GM18861 (cell line): Measurements from ENCODE around the gene GEN1.
A peak's percentile ranks its signal among the peaks of the same experiment; 100 is the strongest.

ENCODE experiments used
- ATAC-seq: cut with Tn5 transposase; IDR thresholded peaks from one replicate; pipeline ENCODE4 v1.9.1; 2021; ENCODE audit not compliant: unreplicated experiment

Gene GEN1

DNA sequence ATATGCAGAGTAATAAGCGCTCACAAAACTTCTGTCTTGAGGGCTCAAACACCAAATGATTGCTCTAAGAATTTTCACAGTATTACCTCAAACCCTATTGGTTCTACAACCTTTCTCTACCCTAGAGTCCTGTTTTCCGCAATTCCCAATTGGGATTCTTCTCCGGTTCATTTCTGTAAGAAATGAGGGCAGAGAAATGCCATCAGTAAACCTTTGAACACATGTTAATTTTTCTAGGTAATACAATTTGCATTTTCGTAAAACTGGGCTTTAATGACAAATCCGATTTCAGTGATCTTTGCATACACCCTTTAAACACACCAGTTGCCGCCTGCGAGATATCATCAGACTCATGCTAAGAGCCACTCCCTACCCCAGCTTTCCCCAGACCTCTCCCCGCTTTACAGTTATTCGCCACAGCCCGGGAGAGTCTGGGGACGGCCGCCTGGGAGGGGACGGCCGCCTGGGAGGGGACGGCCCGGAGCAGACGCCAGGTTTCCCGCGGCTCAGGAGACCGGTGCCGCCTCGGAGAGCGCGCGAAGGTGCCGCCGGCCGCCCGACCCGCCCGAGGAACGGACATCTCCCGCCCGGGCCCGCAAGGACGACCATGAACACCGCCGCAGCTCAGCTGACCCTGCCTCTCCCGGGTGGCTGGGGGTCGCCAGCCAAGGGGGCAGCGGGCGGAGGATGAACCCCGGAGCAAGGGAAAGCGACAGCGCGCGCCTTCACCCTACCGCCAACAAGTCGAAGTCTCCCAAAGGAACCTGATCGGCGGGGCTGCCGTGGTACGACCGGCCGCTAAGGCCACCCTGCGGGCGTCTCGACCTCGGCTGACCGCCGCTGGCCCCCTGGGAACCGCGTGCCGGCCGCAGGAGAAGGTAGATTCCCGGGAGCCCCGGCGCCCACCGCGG is 791 bp upstream of the GEN1 start:
- peak; percentile 29 for ATAC-seq

DNA sequence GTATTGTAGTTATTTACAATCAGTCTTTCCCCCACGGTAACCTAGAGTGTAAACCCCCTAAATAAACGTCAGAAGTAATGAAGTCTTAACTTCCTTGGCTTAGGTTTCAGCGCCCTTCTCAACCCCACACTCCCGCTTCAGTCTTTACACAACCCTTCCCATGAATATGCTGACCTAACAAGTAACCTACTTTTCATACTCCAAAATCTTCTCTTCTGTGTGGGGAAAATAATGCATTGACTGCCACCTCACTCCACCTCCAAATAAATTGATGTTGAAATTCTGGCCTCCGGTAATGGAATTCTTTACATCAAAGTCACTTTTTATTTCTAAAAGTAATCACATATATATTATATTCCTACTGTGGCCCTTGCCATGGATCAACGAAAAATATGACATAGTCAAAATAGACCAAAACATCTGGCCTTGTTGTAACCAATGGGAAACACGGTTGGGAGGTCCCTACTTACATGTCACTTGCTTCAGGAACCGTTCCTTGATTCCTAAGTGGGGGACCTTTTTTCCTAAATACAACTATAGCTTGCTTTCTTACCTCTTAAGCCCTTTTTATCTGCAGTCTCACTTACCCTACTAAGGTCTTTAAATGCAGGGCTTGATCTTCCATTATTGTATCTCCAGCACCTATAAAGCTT is 961 bp downstream of the GEN1 start:
- no peak for ATAC-seq

DNA sequence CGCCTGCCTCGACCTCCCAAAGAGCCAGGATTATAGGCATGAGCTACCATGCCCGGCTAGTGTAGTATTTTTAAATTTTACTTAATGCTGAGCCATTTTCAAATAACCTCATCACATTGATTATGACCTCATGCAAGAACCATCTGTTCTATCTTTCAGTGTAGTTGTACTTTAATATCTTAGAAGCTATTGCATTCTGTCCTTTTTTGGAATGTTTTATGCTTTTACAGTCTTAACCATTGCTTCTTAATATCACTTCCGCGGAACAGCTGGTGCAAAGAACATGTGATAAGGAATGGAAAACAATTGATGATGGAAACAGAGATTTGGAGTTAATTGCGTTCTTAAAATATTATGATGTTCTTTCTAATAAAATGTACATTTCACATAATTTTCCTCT is 2.7 kb downstream of the GEN1 start:
- no peak for ATAC-seq

DNA sequence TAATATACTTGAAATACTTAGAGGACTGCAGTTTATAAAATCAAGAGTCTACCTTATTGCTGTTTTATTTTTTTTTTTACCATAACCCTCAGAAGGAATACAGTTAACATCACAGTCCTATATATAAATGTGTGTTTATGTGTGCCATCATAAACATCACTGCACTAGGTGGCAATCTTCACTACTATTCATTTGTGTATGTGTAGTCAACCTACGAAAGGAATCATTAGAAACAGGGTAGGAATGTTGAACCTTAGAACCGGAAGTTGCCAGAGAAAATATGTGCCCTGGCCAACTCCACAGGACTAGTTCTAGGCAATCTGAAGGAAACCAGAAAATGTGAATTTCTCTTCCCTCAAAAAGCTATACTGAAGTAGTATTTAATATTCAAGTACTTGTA is 3.4 kb downstream of the GEN1 start:
- ATAC-seq: no peak

DNA sequence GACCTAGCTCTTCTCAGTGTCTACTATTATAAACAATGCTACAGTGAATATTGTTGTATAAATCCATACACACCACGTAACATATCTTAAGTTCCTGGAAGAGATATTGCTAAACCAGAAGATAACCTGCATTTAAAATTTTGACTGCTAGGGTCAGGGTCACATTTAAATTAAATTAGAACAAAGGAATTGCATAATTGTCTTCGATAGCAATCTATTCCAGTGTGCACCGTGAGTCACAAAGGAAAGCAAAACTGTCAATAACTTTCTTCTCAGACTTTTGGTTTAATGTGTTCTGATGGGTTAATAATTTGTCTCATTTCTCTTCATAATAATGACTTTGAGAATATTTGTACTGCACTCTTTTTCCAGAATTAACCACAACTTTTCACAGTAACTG is 4.2 kb downstream of the GEN1 start:
- no peak for ATAC-seq

DNA sequence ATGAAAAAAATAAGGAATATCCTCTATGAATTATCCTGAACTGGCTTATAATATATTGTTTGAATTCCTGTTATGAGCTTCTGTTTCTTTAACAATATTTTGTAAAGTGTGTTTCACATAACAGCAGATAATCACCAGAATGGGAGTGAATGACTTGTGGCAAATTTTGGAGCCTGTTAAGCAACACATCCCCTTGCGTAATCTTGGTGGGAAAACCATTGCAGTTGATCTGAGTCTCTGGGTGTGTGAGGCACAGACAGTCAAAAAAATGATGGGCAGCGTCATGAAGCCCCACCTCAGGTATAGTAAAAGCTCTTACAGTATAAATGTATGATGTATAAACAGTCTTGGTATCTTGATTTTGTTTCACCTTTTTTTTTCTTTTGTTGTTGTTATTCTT is 5.9 kb downstream of the GEN1 start:
- ATAC-seq: no peak

DNA sequence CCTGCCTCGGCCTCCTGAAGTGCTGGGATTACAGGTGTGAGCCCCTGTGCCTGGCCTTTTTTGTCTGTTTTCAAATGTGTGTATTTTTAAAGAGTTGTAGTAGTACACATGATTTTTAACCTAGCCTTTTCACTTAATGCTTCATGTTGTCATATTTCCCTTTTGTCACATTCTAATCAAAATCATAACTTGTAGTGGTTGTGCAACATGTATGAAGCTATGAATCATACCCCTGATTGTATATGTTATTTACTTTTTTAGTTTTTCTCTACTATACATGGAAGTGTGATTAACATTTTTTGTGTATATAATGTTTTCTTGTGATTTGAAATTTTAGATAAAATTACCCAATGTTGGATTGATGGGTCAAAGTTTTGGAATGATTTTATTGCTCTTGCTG is 8.5 kb downstream of the GEN1 start:
- no peak for ATAC-seq

DNA sequence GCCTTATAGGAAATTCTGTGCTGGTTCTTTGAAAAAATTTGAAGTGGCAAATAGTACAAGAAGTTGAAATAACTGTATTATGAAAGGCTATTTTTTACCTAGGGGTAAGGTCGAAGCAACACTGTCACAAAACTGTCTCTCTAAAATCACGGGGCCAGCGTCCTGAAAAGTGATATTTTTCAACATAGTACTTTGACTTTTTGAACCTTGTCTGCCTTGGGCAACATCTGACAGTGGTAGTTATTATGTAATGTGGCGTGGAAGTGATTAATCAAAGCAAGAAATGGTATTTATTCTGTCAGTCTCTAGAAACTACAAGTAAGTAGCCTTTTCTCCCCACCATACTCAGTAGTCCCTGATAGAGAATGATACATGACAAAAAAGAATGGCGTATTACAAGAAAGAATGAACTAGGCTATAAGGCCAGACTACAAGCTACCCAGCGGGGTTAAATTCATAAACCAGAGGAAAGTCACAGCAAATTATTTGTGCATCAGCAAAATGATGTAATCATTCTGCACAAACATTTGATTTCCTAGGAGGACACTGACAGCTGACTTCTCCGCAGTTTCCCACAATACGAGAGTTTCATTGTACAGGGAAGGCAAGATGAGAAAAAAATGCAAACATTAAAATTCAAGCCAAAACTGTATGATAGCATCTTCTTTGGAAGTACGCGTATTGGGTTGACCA is 9.8 kb downstream of the GEN1 start:
- no peak for ATAC-seq

DNA sequence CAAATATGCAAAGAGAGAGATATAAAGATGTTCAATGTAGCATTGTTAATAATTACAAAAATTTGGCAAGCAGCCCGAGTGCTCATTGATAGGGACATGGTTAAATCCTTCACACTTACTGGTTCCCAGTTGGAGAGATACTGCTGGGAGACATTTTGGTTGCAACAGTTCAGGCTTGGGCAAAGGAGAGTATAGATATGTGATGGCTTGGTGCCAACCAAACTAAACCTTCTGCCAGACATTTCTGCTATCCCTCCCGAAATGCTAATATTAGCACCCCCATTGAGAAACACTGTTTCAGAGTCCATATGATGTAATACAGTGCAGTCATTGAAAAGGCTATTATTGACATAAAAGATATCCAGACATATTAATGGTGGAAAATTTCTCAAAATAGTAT is 11.5 kb downstream of the GEN1 start:
- no peak for ATAC-seq

DNA sequence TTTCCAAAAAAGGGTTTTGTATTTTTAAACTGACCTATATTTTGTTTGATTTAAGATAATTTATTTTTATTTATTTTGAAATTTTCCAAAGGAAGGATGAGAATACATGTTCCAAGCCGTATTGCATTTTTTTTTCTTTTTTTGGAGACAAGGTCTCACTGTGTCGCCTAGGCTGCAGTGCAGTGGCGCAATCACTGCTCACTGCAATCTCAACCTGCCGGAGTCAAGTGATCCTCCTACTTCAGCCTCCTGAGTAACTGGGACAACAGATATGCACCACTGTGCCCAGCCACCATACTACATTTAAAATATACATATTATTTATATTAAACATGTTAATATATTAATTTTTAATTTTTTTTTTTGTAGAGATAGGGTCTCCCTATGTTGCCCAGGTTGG is 15.0 kb downstream of the GEN1 start:
- no peak for ATAC-seq

DNA sequence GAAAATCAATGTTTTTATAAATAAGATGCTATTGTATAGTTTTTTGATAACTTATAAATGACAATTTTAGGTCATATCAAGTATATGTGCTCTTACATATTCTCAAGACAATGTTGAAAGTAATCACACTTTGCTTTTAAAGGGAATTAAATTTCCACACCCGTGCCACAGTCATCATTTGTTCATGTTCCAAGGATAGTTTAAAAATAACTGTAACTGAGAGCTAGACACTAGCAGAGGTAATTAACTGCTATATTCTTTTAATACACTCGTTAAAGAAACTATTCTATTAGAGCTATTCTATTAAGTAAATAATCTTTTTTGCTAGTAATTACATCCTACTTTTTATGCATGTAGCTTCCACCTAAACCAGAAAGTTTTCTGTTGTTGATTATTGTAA is 18.0 kb downstream of the GEN1 start:
- ATAC-seq: no peak

DNA sequence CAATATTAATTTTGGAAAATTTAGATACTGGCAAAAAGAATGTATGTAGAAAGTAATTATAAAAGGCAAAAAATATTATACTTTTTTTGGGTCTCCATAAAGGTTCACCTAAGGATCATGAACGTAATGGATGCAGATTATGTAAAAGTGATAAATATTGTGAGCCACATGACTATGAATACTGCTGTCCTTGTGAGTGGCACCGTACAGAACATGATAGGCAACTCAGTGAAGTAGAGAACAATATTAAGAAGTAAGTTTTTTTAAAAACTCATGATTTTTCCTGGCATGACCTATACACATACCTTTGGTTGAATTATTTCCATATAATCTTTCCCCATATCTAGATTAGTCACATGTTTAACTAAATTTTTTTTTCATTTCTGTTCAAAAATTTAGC is 18.6 kb downstream of the GEN1 start:
- no peak for ATAC-seq

DNA sequence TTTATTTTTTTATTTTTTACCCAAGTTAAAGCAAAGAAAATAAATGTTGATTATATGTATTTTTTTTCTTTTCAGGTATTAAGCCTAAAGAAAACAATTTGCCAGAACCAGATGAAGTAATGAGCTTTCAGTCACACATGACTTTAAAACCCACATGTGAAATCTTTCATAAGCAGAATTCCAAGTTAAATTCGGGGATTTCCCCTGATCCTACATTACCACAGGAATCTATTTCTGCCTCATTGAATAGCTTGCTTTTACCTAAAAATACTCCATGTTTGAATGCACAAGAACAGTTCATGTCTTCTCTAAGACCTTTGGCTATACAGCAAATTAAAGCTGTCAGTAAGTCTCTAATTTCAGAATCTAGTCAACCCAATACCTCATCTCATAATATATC is 26.6 kb downstream of the GEN1 start:
- ATAC-seq: no peak

DNA sequence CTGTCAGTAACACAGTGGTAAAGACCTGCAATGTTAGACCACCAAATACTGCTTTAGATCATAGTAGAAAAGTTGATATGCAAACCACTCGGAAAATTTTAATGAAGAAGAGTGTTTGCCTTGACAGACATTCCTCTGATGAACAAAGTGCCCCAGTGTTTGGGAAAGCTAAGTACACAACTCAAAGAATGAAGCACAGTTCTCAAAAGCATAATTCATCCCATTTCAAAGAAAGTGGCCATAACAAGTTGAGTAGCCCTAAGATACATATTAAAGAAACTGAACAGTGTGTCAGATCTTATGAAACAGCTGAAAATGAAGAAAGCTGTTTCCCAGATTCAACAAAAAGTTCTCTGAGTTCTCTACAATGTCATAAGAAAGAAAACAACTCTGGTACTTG is 27.5 kb downstream of the GEN1 start:
- ATAC-seq: no peak

DNA sequence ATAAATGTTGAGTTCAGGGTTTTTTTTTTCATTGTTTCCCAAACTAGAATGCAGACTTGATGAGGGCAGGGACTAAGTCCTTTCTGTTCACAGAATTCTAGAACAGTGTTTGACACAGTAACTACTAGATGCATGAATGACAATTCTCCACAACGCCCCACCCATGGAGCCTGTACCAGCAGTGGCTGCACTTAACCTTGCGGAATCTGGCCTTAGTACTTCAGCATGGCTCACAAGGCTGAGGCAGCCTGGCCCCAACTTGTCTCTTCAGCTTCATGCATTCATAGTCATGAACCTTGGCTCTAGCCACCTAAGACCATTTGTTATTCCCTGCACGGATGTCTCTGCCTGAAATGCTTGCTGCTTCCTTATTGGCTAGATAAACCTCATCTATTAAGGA is 32.8 kb downstream of the GEN1 start:
- ATAC-seq: no peak

DNA sequence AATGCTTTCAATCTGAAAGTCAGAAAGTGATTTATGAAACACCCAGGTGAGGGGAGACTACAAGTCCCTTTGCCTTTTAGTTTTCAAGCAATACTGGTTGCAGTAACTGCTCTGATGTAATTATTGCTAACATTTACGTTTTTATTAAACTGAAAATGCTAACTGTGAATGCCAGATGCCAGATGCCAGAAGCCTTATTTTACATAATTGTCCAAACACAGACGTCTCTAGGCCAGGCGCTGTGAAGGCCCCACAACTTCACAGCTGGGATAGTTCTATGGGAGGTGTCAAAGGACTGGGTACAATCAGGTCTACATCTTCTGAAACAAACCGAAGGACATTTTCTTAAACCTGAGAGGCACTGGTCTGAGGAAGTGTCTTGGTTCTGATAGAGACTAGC is 34.8 kb downstream of the GEN1 start:
- ATAC-seq: no peak

DNA sequence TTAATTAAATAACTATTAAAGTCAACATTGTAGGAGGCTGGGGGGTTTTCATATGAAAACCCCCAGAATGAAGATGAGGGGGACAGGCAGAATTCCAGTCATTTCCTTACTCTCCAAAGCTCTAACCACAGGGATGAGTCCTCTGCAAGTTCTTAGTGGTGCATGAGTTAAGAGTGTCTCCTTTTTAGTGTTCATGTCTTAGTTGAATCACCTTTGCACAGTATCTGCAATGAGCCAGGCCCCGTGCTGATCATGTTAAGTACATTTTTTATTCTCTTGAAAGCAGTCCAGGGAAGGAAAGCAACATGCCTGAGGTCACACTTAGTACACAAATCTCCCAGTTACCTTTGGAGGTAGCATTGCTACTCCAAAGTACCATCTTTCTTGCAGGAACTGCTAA is 36.6 kb downstream of the GEN1 start:
- ATAC-seq: no peak

DNA sequence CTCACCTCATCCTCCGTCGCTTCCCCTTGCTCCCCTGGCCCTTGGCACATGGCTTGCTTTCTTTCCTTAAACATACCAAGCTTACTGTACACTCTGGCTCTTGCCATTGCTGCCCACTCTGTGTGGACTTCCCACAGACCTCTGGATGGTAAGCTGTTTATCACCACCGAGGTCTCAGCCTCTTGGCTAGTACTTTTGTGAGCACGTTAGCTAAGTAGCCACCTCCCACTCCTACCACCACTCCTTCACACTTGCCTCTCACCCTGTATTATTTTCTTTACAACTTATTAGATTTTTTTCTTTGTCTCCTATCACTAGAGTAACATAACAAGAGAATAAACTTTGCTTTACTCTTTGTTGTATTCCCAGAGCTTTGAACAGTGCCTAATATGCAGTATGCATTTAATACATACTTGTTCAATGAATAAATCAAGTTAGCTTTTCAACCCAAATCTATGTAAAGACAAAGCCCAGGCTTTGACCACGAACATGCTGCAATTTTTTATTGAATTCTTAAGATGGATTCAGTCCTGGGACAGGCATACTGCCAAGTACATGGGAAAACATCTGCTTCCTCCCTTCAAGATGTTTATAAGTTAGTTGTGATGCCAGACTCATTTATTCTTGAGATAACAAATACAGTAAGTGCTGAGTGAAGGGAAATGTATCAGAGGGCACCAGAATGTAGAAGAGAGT is 37.3 kb downstream of the GEN1 start:
- ATAC-seq: no peak

DNA sequence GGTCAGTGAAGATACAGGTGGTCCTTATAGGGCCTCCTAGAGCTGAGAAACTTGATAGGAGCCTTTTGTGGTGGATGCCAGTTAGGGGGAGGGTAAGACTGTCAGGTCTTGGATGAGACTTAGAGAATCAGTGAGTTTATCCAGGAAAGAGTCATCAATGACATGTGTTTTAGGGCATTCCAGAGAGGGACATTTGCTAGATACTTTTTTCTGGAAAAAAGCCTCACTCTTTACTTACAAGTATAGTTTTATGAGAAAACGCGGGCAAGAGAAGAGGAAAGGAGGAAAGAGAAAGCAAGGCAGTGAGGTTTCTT is 37.8 kb downstream of the GEN1 start:
- ATAC-seq: no peak

DNA sequence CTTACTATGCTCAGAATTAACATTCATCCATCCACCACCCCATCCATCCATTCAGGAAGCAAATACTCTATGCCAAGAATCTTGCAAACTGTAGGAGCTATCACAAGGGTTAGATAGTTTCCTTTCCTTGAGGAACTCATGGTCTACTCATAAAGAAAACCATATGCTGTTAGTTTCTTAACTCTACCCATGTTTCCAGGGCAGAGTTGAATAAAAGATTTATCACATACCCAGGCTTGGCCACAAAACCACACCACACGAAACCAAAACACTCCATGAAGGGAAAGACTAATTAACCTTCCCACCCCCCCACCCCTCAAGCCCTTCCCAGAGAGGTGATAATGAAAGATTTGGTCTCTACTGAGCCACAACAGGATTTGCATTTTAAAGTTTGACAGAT is 38.6 kb downstream of the GEN1 start:
- no peak for ATAC-seq

DNA sequence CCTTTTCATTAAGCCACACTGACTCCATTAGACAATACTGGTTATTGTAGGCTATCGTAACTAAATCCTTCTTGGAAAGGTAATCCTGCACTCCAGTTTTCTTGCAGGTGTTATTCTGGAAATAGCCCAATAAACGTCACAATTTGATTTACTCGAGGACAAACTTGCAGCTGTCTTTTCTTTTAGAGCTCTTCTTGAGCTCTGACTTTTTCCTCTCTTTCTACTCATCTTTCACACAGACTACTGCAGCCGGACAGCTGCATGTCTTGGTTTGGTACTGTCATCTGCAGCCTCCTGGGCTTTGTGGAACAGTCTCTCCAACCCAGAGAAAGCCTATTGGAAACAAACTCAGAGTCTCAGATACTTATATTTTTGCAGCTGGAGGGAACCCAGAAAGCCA is 39.4 kb downstream of the GEN1 start:
- ATAC-seq: no peak
